GM12878 (cell line): ENCODE data around the gene NPNT. TPM values are rescaled to one million over a fixed set of nuclear protein-coding genes. Genes with fewer than 3 reads are reported as not detected.

Experiments
- ATAC-seq: fragments of 200-7000 bp; cut with Tn5 transposase; 3 replicates; pipeline ENCODE4 v1.9.1; 2020; ENCODE audit warnings: mild to moderate bottlenecking, moderate library complexity
- BruUV-seq: library from RNA; stranded (reverse); fragments of 400-500 nt; replicated peaks from 2 replicates; lab custom pipeline; 2021; lab: Mats Ljungman, UMichigan
- CTCF ChIA-PET: fragments of 300-600 bp; sonication (Branson Sonifier 250); formaldehyde crosslinking; extraction: SDS; loops from one replicate; lab custom pipeline; 2021; ENCODE audit warnings: inconsistent platforms; lab: Yijun Ruan, JAX
- POLR2A ChIA-PET: fragments of 350-600 bp; formaldehyde crosslinking; extraction: SDS; loops from one replicate; lab custom pipeline; 2021; ENCODE audit warnings: inconsistent platforms; lab: Charles Lee
- RAD21 ChIA-PET: fragments of 300-600 bp; sonication (Branson Sonifier 250); formaldehyde crosslinking; loops from one replicate; lab custom pipeline; 2023; ENCODE audit warnings: antibody characterized with exemption; ENCODE audit not compliant: unreplicated experiment; lab: Charles Lee
- SMC1A ChIA-PET: fragments of 300-600 bp; sonication (Branson Sonifier 250); formaldehyde crosslinking; loops from one replicate; lab custom pipeline; 2023; ENCODE audit not compliant: unreplicated experiment, uncharacterized antibody; lab: Charles Lee
- DNase-seq: peaks from one replicate; pipeline ENCODE4 v3.0.0-alpha.2; 2011; ENCODE audit warnings: low read depth, low spot score
- FAIRE-seq: peaks from 3 replicates; lab custom pipeline; 2011; peaks lifted over from hg19 to GRCh38; lab: Jason Lieb, UNC
- H2AFZ ChIP-seq: 2 replicates; pipeline ENCODE4 v1.6.0; 2011; ENCODE audit warnings: low read depth, low read length, control low read depth; ENCODE audit not compliant: control insufficient read depth
- H3K27ac ChIP-seq: 2 replicates; pipeline ENCODE4 v1.5.1; 2011; ENCODE audit warnings: control low read depth; ENCODE audit not compliant: control insufficient read depth, insufficient read depth
- H3K27me3 ChIP-seq, 2 experiments: replicated peaks in 1 of 2; 2 replicates each; pipeline versions ENCODE4 v1.6.0 to v1.6.1; 2011; ENCODE audit warnings: low read length in 1 of 2; ENCODE audit not compliant: control insufficient read depth in 2 of 2, insufficient read depth in 2 of 2
- H3K36me3 ChIP-seq, 2 experiments: 2 replicates each; pipeline ENCODE4 v1.5.1; 2011; ENCODE audit warnings: low read length in 1 of 2; ENCODE audit not compliant: control insufficient read depth in 2 of 2, insufficient read depth in 2 of 2
- H3K4me1 ChIP-seq: 2 replicates; pipeline ENCODE4 v1.6.1; 2011; ENCODE audit warnings: mild to moderate bottlenecking, low read length, moderate library complexity, mixed read lengths; ENCODE audit not compliant: control insufficient read depth, insufficient read depth
- H3K4me2 ChIP-seq: 2 replicates; pipeline ENCODE4 v1.6.0; 2011; ENCODE audit warnings: control low read depth; ENCODE audit not compliant: control insufficient read depth, insufficient read depth
- H3K4me3 ChIP-seq: fragments of 200-600 bp; sonication (generic); 2 replicates; pipeline ENCODE4 v1.5.1; 2016
- H3K79me2 ChIP-seq: 2 replicates; pipeline ENCODE4 v1.6.0; 2011; ENCODE audit warnings: low read length; ENCODE audit not compliant: control insufficient read depth, insufficient read depth
- H3K9ac ChIP-seq: 2 replicates; pipeline ENCODE4 v1.8.0; 2011; ENCODE audit warnings: low read length, control low read depth, mixed read lengths; ENCODE audit not compliant: control insufficient read depth, insufficient read depth
- H3K9me3 ChIP-seq: replicated peaks from 3 replicates; pipeline ENCODE4 v1.5.1; 2011; ENCODE audit warnings: mild to moderate bottlenecking, low read length; ENCODE audit not compliant: control insufficient read depth, insufficient read depth
- H4K20me1 ChIP-seq: 2 replicates; pipeline ENCODE4 v1.6.0; 2011; ENCODE audit not compliant: control insufficient read depth, insufficient read depth
- BHLHE40 ChIP-seq, 2 experiments: fragments of 450-650 bp in 1 of 2; IDR thresholded peaks; 2 replicates each; pipeline ENCODE4 v1.6.1; 2011 to 2017; ENCODE audit warnings: low read depth in 2 of 2, borderline replicate concordance in 1 of 2, improper control_type of control experiment in 1 of 2, low read length in 1 of 2, mild to moderate bottlenecking in 1 of 2
- CBFB ChIP-seq: IDR thresholded peaks from 2 replicates; pipeline ENCODE4 v1.6.1; 2016; ENCODE audit warnings: antibody characterized with exemption, low read depth
- CHD1 ChIP-seq: IDR thresholded peaks from 2 replicates; pipeline ENCODE4 v1.6.1; 2012; ENCODE audit warnings: low read depth, low read length, improper control_type of control experiment
- JUNB ChIP-seq: IDR thresholded peaks from 2 replicates; pipeline ENCODE4 v1.6.1; 2016; ENCODE audit warnings: antibody characterized with exemption, mild to moderate bottlenecking
- NR2C1 ChIP-seq: fragments of 450-650 bp; IDR thresholded peaks from 2 replicates; pipeline ENCODE4 v1.6.1; 2017; ENCODE audit warnings: antibody characterized with exemption, mild to moderate bottlenecking, moderate library complexity
- NR2C2 ChIP-seq: IDR thresholded peaks from 2 replicates; pipeline ENCODE4 v1.6.1; 2011; ENCODE audit warnings: borderline replicate concordance, low read depth; ENCODE audit not compliant: control insufficient read depth, insufficient read length
- POLR2AphosphoS2 ChIP-seq: IDR thresholded peaks from 2 replicates; pipeline ENCODE4 v1.6.1; 2011; ENCODE audit warnings: low read depth, mild to moderate bottlenecking, low read length, improper control_type of control experiment, moderate library complexity
- PRDM15 ChIP-seq: fragments of 450-650 bp; formaldehyde crosslinking; IDR thresholded peaks from 2 replicates; pipeline ENCODE4 v1.4.0; 2020; ENCODE audit warnings: mild to moderate bottlenecking, moderate library complexity
- SIX5 ChIP-seq: IDR thresholded peaks from 2 replicates; pipeline ENCODE4 v1.6.1; 2011; ENCODE audit warnings: mild to moderate bottlenecking, low read depth, low read length, moderate library complexity; ENCODE audit not compliant: severe bottlenecking
- TAF1 ChIP-seq: IDR thresholded peaks from 2 replicates; pipeline ENCODE4 v1.6.1; 2011; ENCODE audit warnings: mild to moderate bottlenecking, low read depth, low read length, borderline replicate concordance
- TBL1XR1 ChIP-seq: IDR thresholded peaks from 2 replicates; pipeline ENCODE4 v1.6.1; 2012; ENCODE audit warnings: low read depth, low read length, improper control_type of control experiment
- WGBS: methylation state at CpG from one replicate; pipeline ENCODE4 v1.1.6; 2016; ENCODE audit warnings: low lambda C conversion rate; ENCODE audit not compliant: insufficient replicate concordance, insufficient coverage; ENCODE audit errors: missing lambda C conversion rate; 5-methylcytosine and 5-hydroxymethylcytosine counted together
- in situ Hi-C: fragments of 300-500 bp; cut with MboI; formaldehyde crosslinking; loops from 9 replicates; pipeline ENCODE4 v1.14.3; 2018; ENCODE audit warnings: mixed read lengths
- intact Hi-C: fragments of 100-400 bp; cut with micrococcal nuclease; formaldehyde crosslinking; loops from one replicate; pipeline ENCODE4 v1.14.2; 2022; ENCODE audit not compliant: unreplicated experiment
- polyA plus RNA-seq, 11 experiments: library from polyadenylated mRNA; depleted of rRNA in 4 of 11; unstranded in 6 of 11; stranded (reverse) in 5 of 11; fragments of >200 nt; fragmentation: Nextera tagmentation in 4 of 11; fragmentation: Illumina TruSeq in 1 of 11; extraction: Ambion mirVana in 4 of 11; extraction: Trizol in 1 of 11; gene quantifications; 1 replicate in 1 of 11; 2 replicates in 10 of 11; pipeline versions ENCODE4 v1.2.1 to v1.2.3, GENCODE V29; 2011 to 2016; ENCODE audit warnings: inconsistent platforms in 2 of 11, missing spikeins in 2 of 11, low read depth in 1 of 11
- total RNA-seq, 4 experiments: library from RNA; depleted of rRNA in 3 of 4; stranded (reverse); fragments of >200 nt in 3 of 4; fragmentation: Illumina TruSeq in 1 of 4; extraction: Trizol in 1 of 4; gene quantifications; 2 replicates each; pipeline versions ENCODE4 v1.2.1 to v1.2.3, GENCODE V29; 2013 to 2021
- TF ChIP-seq, protein P1 (sequence below): IDR thresholded peaks from 2 replicates; pipeline ENCODE4 v1.6.1; 2012; ENCODE audit warnings: mild to moderate bottlenecking, low read depth, low read length
- TF ChIP-seq, protein P2 (sequence below): fragments of 450-650 bp; IDR thresholded peaks from 2 replicates; pipeline ENCODE4 v1.6.1; 2018; ENCODE audit warnings: borderline replicate concordance, mild to moderate bottlenecking; ENCODE audit not compliant: partially characterized antibody

Gene NPNT
- total and polyA plus RNA-seq, 10 of the 15 experiments (the other 5 are each of a cell fraction or from before 2014, with no cell fraction given) = 0.18 to 70.5 (median 54.1) TPM

DNA sequence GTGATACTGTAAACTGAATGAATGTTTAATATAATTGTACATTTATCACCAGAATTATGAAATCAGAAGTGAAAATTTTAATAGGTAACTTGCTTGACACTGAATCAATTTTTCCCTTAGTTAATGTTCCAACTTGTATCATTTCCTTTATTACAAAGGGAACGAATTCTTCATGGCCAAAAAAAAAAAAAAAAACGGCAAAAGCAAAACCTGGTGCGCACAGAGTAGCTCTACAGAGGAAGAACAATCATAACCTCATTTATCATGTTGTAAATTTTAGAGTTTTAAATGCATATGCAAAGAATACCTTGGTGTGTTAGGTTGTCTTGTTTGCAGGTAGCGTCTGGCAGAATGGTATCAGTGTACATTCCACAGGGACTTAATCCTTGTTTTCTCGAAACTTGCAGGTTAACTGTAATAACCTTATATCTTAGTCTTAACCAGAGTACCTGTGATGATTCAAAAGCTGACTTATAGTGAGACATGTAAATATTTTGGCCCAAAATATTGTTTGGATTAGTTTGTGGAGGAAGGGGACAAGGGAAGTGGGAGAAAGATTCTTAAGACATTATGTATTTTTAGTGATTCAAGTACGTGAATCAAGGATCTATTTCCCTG is 70.0 kb downstream of the NPNT start:
- Histone ChIP-seq H3K27ac (no peak overlapping the region), H3K9me3 (no peaks in the 10 kb centered on the region), H3K4me2 (no peak overlapping the region), H3K27me3 (no peaks in the 10 kb centered on the region), H4K20me1 (no peaks in the 10 kb centered on the region), H3K36me3 (no peaks in the 10 kb centered on the region), H3K4me1 (no peaks in the 10 kb centered on the region), H3K79me2 (no peaks in the 10 kb centered on the region), H3K4me3 (no peak overlapping the region), H3K9ac (no peak overlapping the region), H2AFZ (no peak overlapping the region)
- in situ Hi-C loops = no loop called here
- RAD21 ChIA-PET = no interaction called here
- FAIRE-seq (no peak), DNase-seq (no peak), ATAC-seq (no peak)
- 64% methylated on average over 6 of the region's 6 CpGs for WGBS
- POLR2A ChIA-PET = no interaction called here
- intact Hi-C loops = no loop called here
- SMC1A ChIA-PET = interaction anchor here (0.7 kb wide), 1 partner anchor 88 kb away, joined by 3 read pairs; no protein-coding TSS in a partner anchor
- no TSS peak for BruUV-seq
- CTCF ChIA-PET = no interaction called here
- TF ChIP-seq CHD1 (no peak), NR2C1 (no peak), NR2C2 (no peak), BHLHE40 (IDR thresholded peaks at IDR 0.05; ENCODE audit: borderline replicate concordance in 1 of 2, low read depth in 2 of 2, low read length in 1 of 2) (no peak), CBFB (no peak), POLR2AphosphoS2 (no peak), TAF1 (no peak), PRDM15 (CRISPR knock-in tag) (no peak), TBL1XR1 (no peak), SIX5 (no peak), JUNB (no peak)
- TF ChIP-seq, protein P1, sequence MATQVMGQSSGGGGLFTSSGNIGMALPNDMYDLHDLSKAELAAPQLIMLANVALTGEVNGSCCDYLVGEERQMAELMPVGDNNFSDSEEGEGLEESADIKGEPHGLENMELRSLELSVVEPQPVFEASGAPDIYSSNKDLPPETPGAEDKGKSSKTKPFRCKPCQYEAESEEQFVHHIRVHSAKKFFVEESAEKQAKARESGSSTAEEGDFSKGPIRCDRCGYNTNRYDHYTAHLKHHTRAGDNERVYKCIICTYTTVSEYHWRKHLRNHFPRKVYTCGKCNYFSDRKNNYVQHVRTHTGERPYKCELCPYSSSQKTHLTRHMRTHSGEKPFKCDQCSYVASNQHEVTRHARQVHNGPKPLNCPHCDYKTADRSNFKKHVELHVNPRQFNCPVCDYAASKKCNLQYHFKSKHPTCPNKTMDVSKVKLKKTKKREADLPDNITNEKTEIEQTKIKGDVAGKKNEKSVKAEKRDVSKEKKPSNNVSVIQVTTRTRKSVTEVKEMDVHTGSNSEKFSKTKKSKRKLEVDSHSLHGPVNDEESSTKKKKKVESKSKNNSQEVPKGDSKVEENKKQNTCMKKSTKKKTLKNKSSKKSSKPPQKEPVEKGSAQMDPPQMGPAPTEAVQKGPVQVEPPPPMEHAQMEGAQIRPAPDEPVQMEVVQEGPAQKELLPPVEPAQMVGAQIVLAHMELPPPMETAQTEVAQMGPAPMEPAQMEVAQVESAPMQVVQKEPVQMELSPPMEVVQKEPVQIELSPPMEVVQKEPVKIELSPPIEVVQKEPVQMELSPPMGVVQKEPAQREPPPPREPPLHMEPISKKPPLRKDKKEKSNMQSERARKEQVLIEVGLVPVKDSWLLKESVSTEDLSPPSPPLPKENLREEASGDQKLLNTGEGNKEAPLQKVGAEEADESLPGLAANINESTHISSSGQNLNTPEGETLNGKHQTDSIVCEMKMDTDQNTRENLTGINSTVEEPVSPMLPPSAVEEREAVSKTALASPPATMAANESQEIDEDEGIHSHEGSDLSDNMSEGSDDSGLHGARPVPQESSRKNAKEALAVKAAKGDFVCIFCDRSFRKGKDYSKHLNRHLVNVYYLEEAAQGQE = no peak
- TF ChIP-seq, protein P2, sequence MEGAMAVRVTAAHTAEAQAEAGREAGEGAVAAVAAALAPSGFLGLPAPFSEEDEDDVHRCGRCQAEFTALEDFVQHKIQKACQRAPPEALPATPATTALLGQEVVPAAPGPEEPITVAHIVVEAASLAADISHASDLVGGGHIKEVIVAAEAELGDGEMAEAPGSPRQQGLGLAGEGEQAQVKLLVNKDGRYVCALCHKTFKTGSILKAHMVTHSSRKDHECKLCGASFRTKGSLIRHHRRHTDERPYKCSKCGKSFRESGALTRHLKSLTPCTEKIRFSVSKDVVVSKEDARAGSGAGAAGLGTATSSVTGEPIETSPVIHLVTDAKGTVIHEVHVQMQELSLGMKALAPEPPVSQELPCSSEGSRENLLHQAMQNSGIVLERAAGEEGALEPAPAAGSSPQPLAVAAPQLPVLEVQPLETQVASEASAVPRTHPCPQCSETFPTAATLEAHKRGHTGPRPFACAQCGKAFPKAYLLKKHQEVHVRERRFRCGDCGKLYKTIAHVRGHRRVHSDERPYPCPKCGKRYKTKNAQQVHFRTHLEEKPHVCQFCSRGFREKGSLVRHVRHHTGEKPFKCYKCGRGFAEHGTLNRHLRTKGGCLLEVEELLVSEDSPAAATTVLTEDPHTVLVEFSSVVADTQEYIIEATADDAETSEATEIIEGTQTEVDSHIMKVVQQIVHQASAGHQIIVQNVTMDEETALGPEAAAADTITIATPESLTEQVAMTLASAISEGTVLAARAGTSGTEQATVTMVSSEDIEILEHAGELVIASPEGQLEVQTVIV = no peak
